GM12891 (cell line): ENCODE data around the gene TGFA.
"Not testable (repeated sequence)": the region's sequence is repeated elsewhere in the genome, so short reads cannot be mapped to it uniquely, and the experiment has no call there.

Experiments used
- DNase-seq: peaks from one replicate; pipeline ENCODE4 v3.0.0; 2011; ENCODE audit warnings: low spot score; ENCODE audit not compliant: insufficient read length
- FAIRE-seq: peaks from 2 replicates; lab custom pipeline; 2011; peaks lifted over from hg19 to GRCh38; lab: Jason Lieb, UNC
- PAX5 ChIP-seq: IDR thresholded peaks from 2 replicates; pipeline ENCODE4 v1.6.1; 2011; ENCODE audit warnings: low read length, moderate library complexity, mild to moderate bottlenecking; ENCODE audit not compliant: insufficient read depth, severe bottlenecking
- POLR2A ChIP-seq: IDR thresholded peaks from 2 replicates; pipeline ENCODE4 v1.6.1; 2011; ENCODE audit warnings: low read depth, low read length, control low read depth
- POLR2AphosphoS5 ChIP-seq: IDR thresholded peaks from 2 replicates; pipeline ENCODE4 v1.6.1; 2011; ENCODE audit warnings: low read depth, low read length, control low read depth
- POU2F2 ChIP-seq: IDR thresholded peaks from 2 replicates; pipeline ENCODE4 v1.6.1; 2011; ENCODE audit warnings: low read depth, mild to moderate bottlenecking, control low read depth, low read length, moderate library complexity
- SPI1 ChIP-seq: IDR thresholded peaks from 2 replicates; pipeline ENCODE4 v1.6.1; 2011; ENCODE audit warnings: low read depth, low read length, control low read depth
- TAF1 ChIP-seq: IDR thresholded peaks from 2 replicates; pipeline ENCODE4 v1.6.1; 2011; ENCODE audit warnings: low read depth, low read length, control low read depth

TGFA gene

GRCh38 chr2:70469961-70470360, 83.7 kb downstream of the TGFA start:
- FAIRE-seq, result no peak
- no peak for DNase-seq
- TF ChIP-seq POLR2AphosphoS5, result no peak
- TF ChIP-seq SPI1, result no peak
- no peak for TF ChIP-seq POLR2A
- no peak for TF ChIP-seq TAF1
- TF ChIP-seq POU2F2, result no peak

- TF ChIP-seq PAX5 (no peak), TAF1 (no peak), POLR2AphosphoS5 (no peak), POLR2A (no peak), POU2F2 (no peak), SPI1 (no peak)
- FAIRE-seq (no peak), DNase-seq (no peak)
Observed at GRCh38 chr2:70469435-70469834, 84.2 kb downstream of the TGFA start.

- TF ChIP-seq POLR2AphosphoS5, result no peak
- no peak for TF ChIP-seq PAX5
- no peak for TF ChIP-seq SPI1
- TF ChIP-seq TAF1, result no peak
- TF ChIP-seq POLR2A, result no peak
- TF ChIP-seq POU2F2, result no peak
- DNase-seq (no peak), FAIRE-seq (no peak)
Observed at GRCh38 chr2:70468878-70469277, 84.7 kb downstream of the TGFA start.

GRCh38 chr2:70467831-70468779, 85.5 kb downstream of the TGFA start:
- FAIRE-seq (no peak), DNase-seq (no peak)
- TF ChIP-seq TAF1 (no peak), POU2F2 (no peak), POLR2A (no peak), SPI1 (no peak), POLR2AphosphoS5 (no peak), PAX5 (no peak)

- FAIRE-seq, result no peak
- TF ChIP-seq SPI1, result no peak
- TF ChIP-seq POU2F2, result no peak
- TF ChIP-seq TAF1, result no peak
- TF ChIP-seq POLR2A, result no peak
- no peak for TF ChIP-seq POLR2AphosphoS5
- TF ChIP-seq PAX5, result no peak
- no peak for DNase-seq
Observed at GRCh38 chr2:70467237-70467636, 86.4 kb downstream of the TGFA start.

- DNase-seq, FAIRE-seq: not testable (repeated sequence)
Observed at GRCh38 chr2:70466647-70467046, 87.0 kb downstream of the TGFA start.

- no peak for FAIRE-seq
- no peak for TF ChIP-seq TAF1
- no peak for TF ChIP-seq SPI1
- no peak for TF ChIP-seq PAX5
- no peak for TF ChIP-seq POLR2AphosphoS5
- TF ChIP-seq POU2F2, result no peak
- no peak for TF ChIP-seq POLR2A
- DNase-seq, result no peak
Observed at GRCh38 chr2:70463997-70464396, 89.6 kb downstream of the TGFA start.

- DNase-seq (no peak), FAIRE-seq (no peak)
- no peak for TF ChIP-seq POLR2AphosphoS5
- no peak for TF ChIP-seq POU2F2
- no peak for TF ChIP-seq POLR2A
- TF ChIP-seq PAX5, result no peak
- TF ChIP-seq SPI1, result no peak
- TF ChIP-seq TAF1, result no peak
Observed at GRCh38 chr2:70463581-70463980, 90.0 kb downstream of the TGFA start.

GRCh38 chr2:70461981-70462876, 91.4 kb downstream of the TGFA start:
- DNase-seq, result no peak
- TF ChIP-seq TAF1 (no peak), SPI1 (no peak), POLR2AphosphoS5 (no peak), POU2F2 (no peak), POLR2A (no peak), PAX5 (no peak)
- no peak for FAIRE-seq

GRCh38 chr2:70461414-70461813, 92.2 kb downstream of the TGFA start:
- DNase-seq (no peak), FAIRE-seq (no peak)
- TF ChIP-seq POLR2A, result no peak
- no peak for TF ChIP-seq POLR2AphosphoS5
